ENCODE measurements around the gene SLC16A3. TPM values are rescaled to one million over a fixed set of nuclear protein-coding genes. Genes with fewer than 3 reads are reported as not detected.

Gene SLC16A3
- total and polyA plus RNA-seq, 9 of the 15 experiments (the other 6 are each of a cell fraction or from before 2014, with no cell fraction given) = 0.11 to 5.4 (median 1.2) TPM; not detected in 2

DNA sequence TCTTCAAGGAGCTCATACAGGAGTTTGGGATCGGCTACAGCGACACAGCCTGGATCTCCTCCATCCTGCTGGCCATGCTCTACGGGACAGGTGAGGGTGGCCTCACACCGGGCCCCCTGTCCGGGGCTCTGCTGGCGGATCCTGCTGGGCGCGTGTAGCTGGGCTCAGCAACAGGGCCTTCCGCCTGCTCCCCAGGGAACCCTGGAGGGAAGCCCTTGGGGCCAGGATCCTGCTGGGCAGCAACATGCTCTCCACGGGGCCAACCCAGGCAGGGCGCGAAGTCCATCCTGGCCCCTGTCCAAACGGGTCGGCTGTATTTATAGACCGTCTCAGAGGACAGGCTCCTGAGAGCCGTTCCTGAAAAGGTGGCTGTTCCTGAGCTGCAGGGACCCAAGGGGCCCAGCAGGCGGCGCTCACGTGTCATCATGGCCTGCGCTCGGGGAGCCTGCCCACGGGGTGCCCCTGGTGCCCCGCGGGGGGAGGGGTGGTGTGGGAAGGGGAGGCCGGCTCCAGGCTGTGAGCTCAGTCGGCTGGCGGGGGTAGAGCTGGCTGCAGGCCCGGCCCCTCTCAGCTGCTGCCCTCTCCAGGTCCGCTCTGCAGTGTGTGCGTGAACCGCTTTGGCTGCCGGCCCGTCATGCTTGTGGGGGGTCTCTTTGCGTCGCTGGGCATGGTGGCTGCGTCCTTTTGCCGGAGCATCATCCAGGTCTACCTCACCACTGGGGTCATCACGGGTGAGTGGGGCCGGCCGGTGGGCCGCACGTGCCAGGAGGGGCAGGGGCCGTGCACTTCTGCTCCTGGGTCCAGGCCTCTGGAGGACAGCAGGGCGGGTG lies 7.5 kb downstream of the SLC16A3 start (continued):
- TF ChIP-seq, protein P1, sequence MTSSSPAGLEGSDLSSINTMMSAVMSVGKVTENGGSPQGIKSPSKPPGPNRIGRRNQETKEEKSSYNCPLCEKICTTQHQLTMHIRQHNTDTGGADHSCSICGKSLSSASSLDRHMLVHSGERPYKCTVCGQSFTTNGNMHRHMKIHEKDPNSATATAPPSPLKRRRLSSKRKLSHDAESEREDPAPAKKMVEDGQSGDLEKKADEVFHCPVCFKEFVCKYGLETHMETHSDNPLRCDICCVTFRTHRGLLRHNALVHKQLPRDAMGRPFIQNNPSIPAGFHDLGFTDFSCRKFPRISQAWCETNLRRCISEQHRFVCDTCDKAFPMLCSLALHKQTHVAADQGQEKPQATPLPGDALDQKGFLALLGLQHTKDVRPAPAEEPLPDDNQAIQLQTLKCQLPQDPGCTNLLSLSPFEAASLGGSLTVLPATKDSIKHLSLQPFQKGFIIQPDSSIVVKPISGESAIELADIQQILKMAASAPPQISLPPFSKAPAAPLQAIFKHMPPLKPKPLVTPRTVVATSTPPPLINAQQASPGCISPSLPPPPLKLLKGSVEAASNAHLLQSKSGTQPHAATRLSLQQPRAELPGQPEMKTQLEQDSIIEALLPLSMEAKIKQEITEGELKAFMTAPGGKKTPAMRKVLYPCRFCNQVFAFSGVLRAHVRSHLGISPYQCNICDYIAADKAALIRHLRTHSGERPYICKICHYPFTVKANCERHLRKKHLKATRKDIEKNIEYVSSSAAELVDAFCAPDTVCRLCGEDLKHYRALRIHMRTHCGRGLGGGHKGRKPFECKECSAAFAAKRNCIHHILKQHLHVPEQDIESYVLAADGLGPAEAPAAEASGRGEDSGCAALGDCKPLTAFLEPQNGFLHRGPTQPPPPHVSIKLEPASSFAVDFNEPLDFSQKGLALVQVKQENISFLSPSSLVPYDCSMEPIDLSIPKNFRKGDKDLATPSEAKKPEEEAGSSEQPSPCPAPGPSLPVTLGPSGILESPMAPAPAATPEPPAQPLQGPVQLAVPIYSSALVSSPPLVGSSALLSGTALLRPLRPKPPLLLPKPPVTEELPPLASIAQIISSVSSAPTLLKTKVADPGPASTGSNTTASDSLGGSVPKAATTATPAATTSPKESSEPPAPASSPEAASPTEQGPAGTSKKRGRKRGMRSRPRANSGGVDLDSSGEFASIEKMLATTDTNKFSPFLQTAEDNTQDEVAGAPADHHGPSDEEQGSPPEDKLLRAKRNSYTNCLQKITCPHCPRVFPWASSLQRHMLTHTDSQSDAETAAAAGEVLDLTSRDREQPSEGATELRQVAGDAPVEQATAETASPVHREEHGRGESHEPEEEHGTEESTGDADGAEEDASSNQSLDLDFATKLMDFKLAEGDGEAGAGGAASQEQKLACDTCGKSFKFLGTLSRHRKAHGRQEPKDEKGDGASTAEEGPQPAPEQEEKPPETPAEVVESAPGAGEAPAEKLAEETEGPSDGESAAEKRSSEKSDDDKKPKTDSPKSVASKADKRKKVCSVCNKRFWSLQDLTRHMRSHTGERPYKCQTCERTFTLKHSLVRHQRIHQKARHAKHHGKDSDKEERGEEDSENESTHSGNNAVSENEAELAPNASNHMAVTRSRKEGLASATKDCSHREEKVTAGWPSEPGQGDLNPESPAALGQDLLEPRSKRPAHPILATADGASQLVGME (CRISPR knock-in tag; IDR thresholded peaks at IDR 0.05) = no peak
- TF ChIP-seq ZNF12 (CRISPR knock-in tag; IDR thresholded peaks at IDR 0.05) (no peak; the same call in 1 of the 2 replicates), ZFP1 (CRISPR knock-in tag; IDR thresholded peaks at IDR 0.05) (no peak), MTA3 (IDR thresholded peaks at IDR 0.05; ENCODE audit: borderline replicate concordance) (peak; percentile 79; the same call in 1 of the 2 replicates), NFATC3 (IDR thresholded peaks at IDR 0.05) (no peak), CBFA2T2 (conservative IDR thresholded peaks at IDR 0.05) (no peak), ZNF184 (CRISPR knock-in tag; IDR thresholded peaks at IDR 0.05) (no peak), TGIF2 (CRISPR knock-in tag; IDR thresholded peaks at IDR 0.05) (no peak), FIP1L1 (IDR thresholded peaks at IDR 0.05; ENCODE audit: low read depth, low read length, poor library complexity, severe bottlenecking) (peak; percentile 47), TEAD2 (tag; IDR thresholded peaks at IDR 0.05) (no peak), POLR2A (conservative IDR thresholded peaks at IDR 0.05) (no peak), ZNF282 (CRISPR knock-in tag; IDR thresholded peaks at IDR 0.05) (no peak), SMC3 (conservative IDR thresholded peaks at IDR 0.05; ENCODE audit: insufficient read depth, low read depth, low read length) (peak; percentile 76), MTA2 (IDR thresholded peaks at IDR 0.05; ENCODE audit: low read depth) (0 out of 2 replicates have a peak, but pooled peaks have one; percentile 11), TRIM28 (IDR thresholded peaks at IDR 0.05) (no peak), XRCC3 (IDR thresholded peaks at IDR 0.05) (no peak), PYGO2 (tag; IDR thresholded peaks at IDR 0.05) (no peak), NFIX (CRISPR knock-in tag; IDR thresholded peaks at IDR 0.05; ENCODE audit: low read depth) (no peak), PHF21A (IDR thresholded peaks at IDR 0.05; ENCODE audit: borderline replicate concordance, low read depth) (peak; percentile 36; the same call in 1 of the 2 replicates), MYBL2 (IDR thresholded peaks at IDR 0.05; ENCODE audit: low read depth) (no peak), MYBL2 (CRISPR knock-in tag; IDR thresholded peaks at IDR 0.05; ENCODE audit: borderline replicate concordance) (no peak), FOXK2 (conservative IDR thresholded peaks at IDR 0.05 in 1 of 2, IDR thresholded peaks at IDR 0.05 in 1 of 2; ENCODE audit: low read depth in 2 of 2) (no peak)
- TF ChIP-seq, protein P2, sequence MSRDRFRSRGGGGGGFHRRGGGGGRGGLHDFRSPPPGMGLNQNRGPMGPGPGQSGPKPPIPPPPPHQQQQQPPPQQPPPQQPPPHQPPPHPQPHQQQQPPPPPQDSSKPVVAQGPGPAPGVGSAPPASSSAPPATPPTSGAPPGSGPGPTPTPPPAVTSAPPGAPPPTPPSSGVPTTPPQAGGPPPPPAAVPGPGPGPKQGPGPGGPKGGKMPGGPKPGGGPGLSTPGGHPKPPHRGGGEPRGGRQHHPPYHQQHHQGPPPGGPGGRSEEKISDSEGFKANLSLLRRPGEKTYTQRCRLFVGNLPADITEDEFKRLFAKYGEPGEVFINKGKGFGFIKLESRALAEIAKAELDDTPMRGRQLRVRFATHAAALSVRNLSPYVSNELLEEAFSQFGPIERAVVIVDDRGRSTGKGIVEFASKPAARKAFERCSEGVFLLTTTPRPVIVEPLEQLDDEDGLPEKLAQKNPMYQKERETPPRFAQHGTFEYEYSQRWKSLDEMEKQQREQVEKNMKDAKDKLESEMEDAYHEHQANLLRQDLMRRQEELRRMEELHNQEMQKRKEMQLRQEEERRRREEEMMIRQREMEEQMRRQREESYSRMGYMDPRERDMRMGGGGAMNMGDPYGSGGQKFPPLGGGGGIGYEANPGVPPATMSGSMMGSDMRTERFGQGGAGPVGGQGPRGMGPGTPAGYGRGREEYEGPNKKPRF (IDR thresholded peaks at IDR 0.05; ENCODE audit: low read depth, low read length) = no peak
